K562 (cell line): ENCODE results near the gene RGMA.

Experiments used
- CBX2 ChIP-seq: fragments of 200-600 bp; sonication (generic); IDR thresholded peaks from one replicate; pipeline ENCODE4 v1.6.1; 2012; ENCODE audit warnings: mild to moderate bottlenecking, low read length, inconsistent platforms; ENCODE audit not compliant: insufficient read depth, poor library complexity, severe bottlenecking
- FOXM1 ChIP-seq, 2 experiments: fragments of 450-650 bp in 1 of 2; sonication (generic) in 1 of 2; formaldehyde crosslinking in 1 of 2; IDR thresholded peaks; 2 replicates each; pipeline versions ENCODE4 v1.6.1 to v1.9.0; 2017 to 2022; ENCODE audit warnings: low read depth in 2 of 2, mild to moderate bottlenecking in 2 of 2, missing genetic modification reagents in 1 of 2, moderate library complexity in 1 of 2
- MAFG ChIP-seq: fragments of 450-650 bp; conservative IDR thresholded peaks from 2 replicates; pipeline ENCODE4 v1.6.1; 2016; ENCODE audit warnings: missing genetic modification characterization, missing compliant biosample characterization
- POLR2A ChIP-seq: fragments of 450-650 bp; conservative IDR thresholded peaks from 2 replicates; pipeline ENCODE4 v1.6.1; 2016
- USF1 ChIP-seq: sonication (generic); formaldehyde crosslinking; IDR thresholded peaks from 2 replicates; pipeline ENCODE4 v1.9.0; 2022; ENCODE audit warnings: mild to moderate bottlenecking, missing genetic modification reagents
- ZNF12 ChIP-seq: sonication (generic); formaldehyde crosslinking; IDR thresholded peaks from 2 replicates; pipeline ENCODE4 v1.4.0; 2020; ENCODE audit warnings: mild to moderate bottlenecking, missing genetic modification reagents
- ZNF263 ChIP-seq: sonication (generic); formaldehyde crosslinking; IDR thresholded peaks from 2 replicates; pipeline ENCODE4 v1.8.0; 2022; ENCODE audit warnings: mild to moderate bottlenecking, missing genetic modification reagents, borderline replicate concordance
- ZNF609 ChIP-seq: sonication (generic); formaldehyde crosslinking; IDR thresholded peaks from 2 replicates; pipeline ENCODE4 v1.8.1; 2023; ENCODE audit warnings: missing genetic modification reagents, mild to moderate bottlenecking, borderline replicate concordance

- TF ChIP-seq CBX2, result no peak
- no peak for TF ChIP-seq POLR2A
- no peak for TF ChIP-seq MAFG (tag)
- TF ChIP-seq ZNF263 (CRISPR knock-in tag), result no peak
- no peak for TF ChIP-seq FOXM1 (IDR thresholded peaks at IDR 0.05; ENCODE audit: low read depth)
- TF ChIP-seq FOXM1 (CRISPR knock-in tag; IDR thresholded peaks at IDR 0.05; ENCODE audit: low read depth), result no peak
- no peak for TF ChIP-seq ZNF609 (CRISPR knock-in tag)
- no peak for TF ChIP-seq USF1 (CRISPR knock-in tag)
- no peak for TF ChIP-seq ZNF12 (CRISPR knock-in tag)
Measured at GRCh38 chr15:93043621-93044300, 45.2 kb downstream of the RGMA start.
